H1 (cell line): ENCODE data around the gene RBAK. TPM values are rescaled to one million over a fixed set of nuclear protein-coding genes. Genes with fewer than 3 reads are reported as not detected.
"Not testable (repeated sequence)": the region's sequence is repeated elsewhere in the genome, so short reads cannot be mapped to it uniquely, and the experiment has no call there.

ENCODE experiments used
- CTCF ChIA-PET: fragments of 300-600 bp; sonication (Branson Sonifier 250); formaldehyde crosslinking; loops from one replicate; lab custom pipeline; 2021; ENCODE audit not compliant: partially characterized antibody; lab: Charles Lee
- POLR2A ChIA-PET: fragments of 300-600 bp; sonication (Branson Sonifier 250); formaldehyde crosslinking; loops from one replicate; lab custom pipeline; 2021; ENCODE audit warnings: inconsistent platforms; ENCODE audit not compliant: partially characterized antibody; lab: Charles Lee
- DNase-seq, 2 experiments: peaks; one replicate each; pipeline versions ENCODE4 v3.0.0 to v3.0.0-alpha.2; 2010 to 2022; ENCODE audit warnings: low spot score in 2 of 2, low read depth in 1 of 2, mixed read lengths in 1 of 2
- FAIRE-seq: peaks from 2 replicates; lab custom pipeline; 2011; peaks lifted over from hg19 to GRCh38; lab: Jason Lieb, UNC
- H2AFZ ChIP-seq: 2 replicates; pipeline ENCODE4 v1.8.1; 2012; ENCODE audit warnings: low read length, inconsistent platforms
- H2AK5ac ChIP-seq: 2 replicates; pipeline ENCODE4 v1.6.1; 2013; ENCODE audit warnings: low read depth, low read length
- H2BK120ac ChIP-seq: replicated peaks from 2 replicates; pipeline ENCODE3; 2013; ENCODE audit warnings: low read depth, low read length, inconsistent platforms
- H2BK12ac ChIP-seq: 2 replicates; pipeline ENCODE4 v1.6.1; 2013; ENCODE audit warnings: low read depth, low read length
- H2BK15ac ChIP-seq: 2 replicates; pipeline ENCODE4 v1.6.1; 2013; ENCODE audit warnings: low read length
- H2BK20ac ChIP-seq: 2 replicates; pipeline ENCODE4 v1.6.1; 2013; ENCODE audit warnings: low read length
- H2BK5ac ChIP-seq: 2 replicates; pipeline ENCODE4 v1.6.1; 2013; ENCODE audit warnings: low read depth, low read length
- H3K14ac ChIP-seq: 2 replicates; pipeline ENCODE4 v1.6.1; 2013; ENCODE audit warnings: inconsistent platforms; ENCODE audit not compliant: insufficient read length
- H3K18ac ChIP-seq: 2 replicates; pipeline ENCODE4 v1.6.1; 2013; ENCODE audit warnings: low read length; ENCODE audit errors: extremely low read depth
- H3K23ac ChIP-seq: 2 replicates; pipeline ENCODE4 v1.6.1; 2013; ENCODE audit warnings: inconsistent platforms; ENCODE audit not compliant: insufficient read length
- H3K23me2 ChIP-seq: 2 replicates; pipeline ENCODE4 v1.6.1; 2013; ENCODE audit warnings: low read depth, low read length
- H3K27ac ChIP-seq: 2 replicates; pipeline ENCODE4 v1.6.1; 2011; ENCODE audit warnings: low read depth, low read length, inconsistent platforms
- H3K27me3 ChIP-seq, 4 experiments: replicated peaks in 1 of 4; 1 replicate in 1 of 4; 2 replicates in 3 of 4; pipeline versions ENCODE4 v1.6.1 to v1.8.1; 2011 to 2013; ENCODE audit warnings: low read length in 3 of 4, mild to moderate bottlenecking in 3 of 4, inconsistent platforms in 2 of 4, mixed read lengths in 2 of 4, moderate library complexity in 1 of 4; ENCODE audit not compliant: control insufficient read depth in 3 of 4, insufficient read depth in 3 of 4; ENCODE audit errors: extremely low read depth in 1 of 4
- H3K36me3 ChIP-seq, 4 experiments: 2 replicates each; pipeline versions ENCODE4 v1.6.1 to v1.8.1; 2011 to 2013; ENCODE audit warnings: mild to moderate bottlenecking in 4 of 4, low read length in 3 of 4, moderate library complexity in 2 of 4, control low read depth in 1 of 4, inconsistent platforms in 1 of 4; ENCODE audit not compliant: insufficient read depth in 4 of 4, control insufficient read depth in 2 of 4
- H3K4ac ChIP-seq: replicated peaks from 2 replicates; pipeline ENCODE3; 2013; ENCODE audit warnings: low read length, low read depth, mixed read lengths, inconsistent platforms; ENCODE audit not compliant: insufficient read length
- H3K4me1 ChIP-seq, 4 experiments: replicated peaks in 1 of 4; 1 replicate in 1 of 4; 2 replicates in 3 of 4; pipeline versions ENCODE4 v1.6.1 to v1.8.1; 2011 to 2013; ENCODE audit warnings: low read length in 3 of 4, inconsistent platforms in 2 of 4, mixed read lengths in 1 of 4; ENCODE audit not compliant: insufficient read depth in 4 of 4, control insufficient read depth in 3 of 4
- H3K4me2 ChIP-seq, 2 experiments: 2 replicates each; pipeline versions ENCODE4 v1.6.1 to v1.8.1; 2011 to 2013; ENCODE audit warnings: low read depth in 2 of 2, low read length in 2 of 2, control low read depth in 1 of 2, inconsistent platforms in 1 of 2, mild to moderate bottlenecking in 1 of 2; ENCODE audit not compliant: insufficient read depth in 1 of 2
- H3K4me3 ChIP-seq, 4 experiments: fragments of 200-600, 300-600 bp in 1 of 4; sonication (generic), shearing (Covaris generic), sonication (Bioruptor Twin) in 1 of 4; 2 replicates each; pipeline versions ENCODE4 v1.5.1 to v1.8.1; 2011 to 2016; ENCODE audit warnings: low read length in 4 of 4, low read depth in 3 of 4, control low read depth in 2 of 4, inconsistent platforms in 2 of 4, mild to moderate bottlenecking in 2 of 4, mixed read lengths in 1 of 4, moderate library complexity in 1 of 4; ENCODE audit not compliant: insufficient read depth in 2 of 4; ENCODE audit errors: extremely low read depth in 1 of 4
- H3K56ac ChIP-seq: replicated peaks from 2 replicates; pipeline ENCODE3; 2013; ENCODE audit warnings: low read depth, mild to moderate bottlenecking, mixed read lengths, low read length, inconsistent platforms; ENCODE audit not compliant: insufficient read length
- H3K79me1 ChIP-seq: 2 replicates; pipeline ENCODE4 v1.6.1; 2013; ENCODE audit warnings: low read depth, low read length, control low read depth
- H3K79me2 ChIP-seq, 2 experiments: 2 replicates each; pipeline versions ENCODE4 v1.6.1 to v1.8.1; 2012 to 2013; ENCODE audit warnings: low read length in 2 of 2, mild to moderate bottlenecking in 2 of 2, inconsistent platforms in 1 of 2; ENCODE audit not compliant: insufficient read depth in 2 of 2, control insufficient read depth in 1 of 2
- H3K9ac ChIP-seq, 4 experiments: replicated peaks in 1 of 4; 1 replicate in 1 of 4; 2 replicates in 3 of 4; pipeline versions ENCODE4 v1.6.1 to v1.8.1; 2011 to 2013; ENCODE audit warnings: low read depth in 3 of 4, low read length in 3 of 4, control low read depth in 2 of 4, mild to moderate bottlenecking in 2 of 4, moderate library complexity in 2 of 4, inconsistent platforms in 1 of 4; ENCODE audit errors: extremely low read depth in 1 of 4
- H3K9me3 ChIP-seq, 2 experiments: 2 replicates each; pipeline versions ENCODE4 v1.6.1 to v1.8.1; 2012 to 2013; ENCODE audit warnings: mild to moderate bottlenecking in 2 of 2, moderate library complexity in 2 of 2, control low read depth in 1 of 2, inconsistent platforms in 1 of 2, low read depth in 1 of 2, low read length in 1 of 2, mixed read lengths in 1 of 2; ENCODE audit not compliant: insufficient read depth in 2 of 2
- H4K20me1 ChIP-seq, 2 experiments: replicated peaks in 1 of 2; 2 replicates each; pipeline versions ENCODE3 to v1.8.1; 2011 to 2013; ENCODE audit warnings: inconsistent platforms in 2 of 2, low read length in 2 of 2, mild to moderate bottlenecking in 1 of 2; ENCODE audit not compliant: insufficient read depth in 2 of 2, control insufficient read depth in 1 of 2
- H4K5ac ChIP-seq: 2 replicates; pipeline ENCODE4 v1.6.1; 2013; ENCODE audit warnings: low read length, low read depth, mixed read lengths, inconsistent platforms; ENCODE audit not compliant: insufficient read length
- H4K8ac ChIP-seq: 2 replicates; pipeline ENCODE4 v1.8.0; 2013; ENCODE audit warnings: mild to moderate bottlenecking, moderate library complexity, low read length, inconsistent platforms; ENCODE audit not compliant: insufficient read depth; ENCODE audit errors: extremely low read depth
- H4K91ac ChIP-seq: replicated peaks from 2 replicates; pipeline ENCODE3; 2013; ENCODE audit warnings: low read length, mixed read lengths, inconsistent platforms; ENCODE audit not compliant: insufficient read length
- WGBS, 2 experiments: shearing (Covaris generic) in 1 of 2; methylation state at CpG; one replicate each; pipeline versions ENCODE4 v1.1.6 to v1.1.7; 2013 to 2015; ENCODE audit warnings: low lambda C conversion rate in 2 of 2, mixed read lengths in 2 of 2, inconsistent platforms in 1 of 2, low coverage in 1 of 2, missing lambda C conversion rate in 1 of 2; ENCODE audit not compliant: insufficient replicate concordance in 2 of 2, insufficient coverage in 1 of 2, insufficient read length in 1 of 2; ENCODE audit errors: extremely low coverage in 1 of 2, missing lambda C conversion rate in 1 of 2; 5-methylcytosine and 5-hydroxymethylcytosine counted together
- polyA plus RNA-seq, 7 experiments: library from polyadenylated mRNA; depleted of rRNA in 3 of 7; stranded (reverse) in 5 of 7; unstranded in 2 of 7; fragments of >200 nt in 5 of 7; fragments of 200-250 nt in 2 of 7; gene quantifications; 1 replicate in 5 of 7; 2 replicates in 1 of 7; 4 replicates in 1 of 7; pipeline versions ENCODE4 v1.2.1 to v1.2.3, GENCODE V29; 2011 to 2013; ENCODE audit warnings: missing spikeins in 2 of 7, mixed read lengths in 2 of 7
- total RNA-seq: library from RNA; stranded (reverse); fragmentation: NEBNext Ultra II Directional; extraction: Animal tissue kit (Norgen Biotek cat#: 25700); gene quantifications from 2 replicates; pipeline ENCODE4 v1.2.1, GENCODE V29; 2021

RBAK gene
- total and polyA plus RNA-seq, 2 of the 8 experiments (the other 6 are each of a cell fraction or from before 2014, with no cell fraction given) = 1.9 to 18.2 TPM

- H3K23me2 ChIP-seq, H4K8ac ChIP-seq, H3K56ac ChIP-seq, H3K23ac ChIP-seq, H3K9me3 ChIP-seq, H3K4me3 ChIP-seq, H4K91ac ChIP-seq, H3K4ac ChIP-seq, H3K14ac ChIP-seq, H3K4me2 ChIP-seq, H2BK5ac ChIP-seq, H2AFZ ChIP-seq, H3K9ac ChIP-seq, H3K4me1 ChIP-seq, H2BK120ac ChIP-seq, H2AK5ac ChIP-seq, FAIRE-seq, H2BK20ac ChIP-seq, H4K20me1 ChIP-seq, H3K79me1 ChIP-seq, H3K79me2 ChIP-seq, DNase-seq, H4K5ac ChIP-seq, H3K36me3 ChIP-seq, H3K18ac ChIP-seq, H2BK15ac ChIP-seq, H2BK12ac ChIP-seq, H3K27ac ChIP-seq, H3K27me3 ChIP-seq, POLR2A ChIA-PET: not testable (repeated sequence)
- CTCF ChIA-PET = interaction anchor here (1.3 kb wide), 1 partner anchor 44 kb away, joined by 4 read pairs; no protein-coding TSS in a partner anchor
- 88% methylated on average over 10 of the region's 12 CpGs; no CpG with 5 or more reads in 1 of the 2 experiments for WGBS, 2 experiments
Measured at GRCh38 chr7:5017626-5018025, 28.0 kb upstream of the RBAK start.
